HepG2 (cell line): ENCODE results near the gene PP2D1. TPM values are rescaled to one million over a fixed set of nuclear protein-coding genes. Genes with fewer than 3 reads are reported as not detected.
A peak's percentile ranks its signal among the peaks of the same experiment; 100 is the strongest.

Experiments used
- ATF7-NPFF ChIP-seq: sonication (generic); formaldehyde crosslinking; IDR thresholded peaks from 2 replicates; pipeline ENCODE4 v1.8.1; 2023; ENCODE audit warnings: mild to moderate bottlenecking, low read depth, missing genetic modification reagents, moderate library complexity
- EP300 ChIP-seq, 3 experiments: sonication (generic) in 1 of 3; formaldehyde crosslinking in 1 of 3; IDR thresholded peaks; 2 replicates each; pipeline versions ENCODE4 v1.5.1 to v1.6.1; 2011 to 2020; ENCODE audit warnings: low read depth in 2 of 3, low read length in 2 of 3, borderline replicate concordance in 1 of 3, improper control_type of control experiment in 1 of 3, mild to moderate bottlenecking in 1 of 3, missing genetic modification reagents in 1 of 3, moderate library complexity in 1 of 3
- REPIN1 ChIP-seq: sonication (generic); formaldehyde crosslinking; IDR thresholded peaks from 2 replicates; pipeline ENCODE4 v1.8.0; 2022; ENCODE audit warnings: missing genetic modification reagents, low read depth, mild to moderate bottlenecking, borderline replicate concordance
- SP2 ChIP-seq: sonication (generic); formaldehyde crosslinking; IDR thresholded peaks from 2 replicates; pipeline ENCODE4 v1.5.1; 2020; ENCODE audit warnings: mild to moderate bottlenecking, missing genetic modification reagents
- TFAP4 ChIP-seq: sonication (generic); IDR thresholded peaks from 2 replicates; pipeline ENCODE4 v1.6.1; 2016; ENCODE audit warnings: low read depth, borderline replicate concordance
- ZHX2 ChIP-seq, 2 experiments: sonication (generic) in 1 of 2; formaldehyde crosslinking in 1 of 2; IDR thresholded peaks; 2 replicates each; pipeline versions ENCODE4 v1.6.1 to v1.9.0; 2014 to 2022; ENCODE audit warnings: antibody characterized with exemption in 1 of 2, borderline replicate concordance in 1 of 2, inconsistent platforms in 1 of 2, low read depth in 1 of 2, missing genetic modification reagents in 1 of 2
- ZNF142 ChIP-seq: sonication (generic); formaldehyde crosslinking; IDR thresholded peaks from 2 replicates; pipeline ENCODE4 v1.4.0; 2020; ENCODE audit warnings: missing genetic modification reagents
- ZNF644 ChIP-seq: IDR thresholded peaks from 2 replicates; pipeline ENCODE4 v1.6.1; 2016; ENCODE audit warnings: low read depth
- polyA plus RNA-seq, 8 experiments: library from polyadenylated mRNA; depleted of rRNA in 3 of 8; stranded (reverse) in 7 of 8; unstranded in 1 of 8; fragments of >200 nt; fragmentation: Illumina TruSeq in 4 of 8; extraction: Trizol in 4 of 8; gene quantifications; 2 replicates each; pipeline versions ENCODE4 v1.2.1 to v1.2.3, GENCODE V29; 2011 to 2016; ENCODE audit warnings: low read depth in 4 of 8, missing spikeins in 1 of 8, mixed read lengths in 1 of 8; ENCODE audit not compliant: insufficient read depth in 1 of 8
- total RNA-seq, 5 experiments: library from RNA; depleted of rRNA; stranded (reverse); fragments of >200 nt; fragmentation: Illumina TruSeq; extraction: Trizol; gene quantifications; 2 replicates each; pipeline ENCODE4 v1.2.3, GENCODE V29; 2016; ENCODE audit warnings: low read depth in 1 of 5

Gene PP2D1
- total and polyA plus RNA-seq, 2 of the 13 experiments (the other 11 are each of a cell fraction or from before 2014, with no cell fraction given) = not detected

GRCh38 chr3:19946832-19947548, 65.1 kb downstream of the PP2D1 start, which contains the start of gene RAB5A (continued):
- TF ChIP-seq ZNF142 (CRISPR knock-in tag) = 0 out of 2 replicates have a peak, but pooled peaks have one; percentile 6
- peak; percentile 18; the same call in 1 of the 2 replicates for TF ChIP-seq ZNF644 (CRISPR knock-in tag)
- TF ChIP-seq REPIN1 (CRISPR knock-in tag) = 0 out of 2 replicates have a peak, but pooled peaks have one; percentile 1
- TF ChIP-seq ATF7-NPFF (CRISPR knock-in tag) = peak; percentile 49; the same call in 1 of the 2 replicates
- TF ChIP-seq TFAP4 = peak; percentile 43; the same call in 1 of the 2 replicates
- TF ChIP-seq EP300 (IDR thresholded peaks at IDR 0.05; ENCODE audit: low read depth in 2 of 2, low read length in 2 of 2) = 0 out of 4 replicates have a peak, but pooled peaks have one; percentile 27 to 35
- TF ChIP-seq EP300 (CRISPR knock-in tag; IDR thresholded peaks at IDR 0.05; ENCODE audit: borderline replicate concordance) = no peak
- TF ChIP-seq SP2 (CRISPR knock-in tag) = peak; percentile 75
- peak; percentile 95 for TF ChIP-seq ZHX2 (IDR thresholded peaks at IDR 0.05; ENCODE audit: low read depth)
- TF ChIP-seq ZHX2 (CRISPR knock-in tag; IDR thresholded peaks at IDR 0.05; ENCODE audit: borderline replicate concordance) = no peak
